NCI-H446 (cell line): ENCODE data around the gene ASB2.

Experiments used
- DNase-seq, 2 experiments: peaks; one replicate each; lab custom pipeline; 2025; lab: John Stamatoyannopoulos, UW

The ASB2 gene

DNA sequence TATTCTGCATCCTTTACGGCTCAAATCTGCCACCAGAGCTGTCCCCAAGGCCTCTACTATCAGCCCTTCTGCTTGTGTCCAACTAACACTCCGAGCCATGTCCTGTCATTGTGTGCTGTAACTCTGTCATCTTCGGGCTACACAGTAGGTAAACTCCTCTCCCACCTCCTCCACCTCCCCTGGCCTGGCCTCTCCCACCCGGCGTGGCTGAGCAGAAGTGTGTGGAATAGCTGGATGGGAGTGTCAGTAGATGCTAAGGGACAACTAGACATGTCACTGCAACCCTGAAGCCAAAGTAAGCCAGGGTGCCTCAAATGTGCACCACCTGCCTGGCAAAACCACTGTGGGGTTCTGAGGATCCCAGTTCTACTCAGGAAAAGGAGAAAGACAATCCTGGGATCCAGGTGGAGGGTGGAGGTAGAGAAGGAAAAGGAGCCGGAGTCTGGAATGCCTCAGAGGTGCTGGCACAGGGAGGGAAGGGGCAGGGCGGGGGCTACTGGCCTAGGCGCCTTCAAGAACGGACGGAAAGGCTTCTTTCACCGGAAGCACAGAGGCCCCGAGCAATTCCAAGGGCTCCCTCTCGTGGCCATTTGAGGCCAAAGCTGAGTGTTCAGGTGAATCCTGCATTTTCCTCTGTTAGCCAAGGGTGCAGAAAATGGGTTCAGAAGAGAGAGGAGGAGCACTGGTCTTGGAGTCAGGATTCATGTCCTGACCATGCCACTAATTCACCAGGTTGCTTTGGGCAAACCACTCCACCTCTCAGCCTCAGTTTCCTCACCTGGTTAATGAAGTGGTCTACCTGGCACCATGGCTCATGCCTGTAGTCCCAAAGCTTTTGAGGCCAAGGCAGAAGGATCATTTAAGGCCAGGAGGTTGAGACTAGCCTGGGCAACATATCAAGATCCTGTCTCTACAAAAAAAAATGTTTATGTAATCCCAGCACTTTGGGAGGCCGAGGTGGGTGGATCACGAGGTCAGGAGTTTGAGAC, 69.7 kb downstream of the ASB2 start:
- DNase-seq = peak; percentile 32 to 82

GRCh38 chr14:93905623-93906022, 70.7 kb downstream of the ASB2 start:
- no peak for DNase-seq

GRCh38 chr14:93903342-93904184, 72.8 kb downstream of the ASB2 start:
- peak in 1 of 2 experiments; percentile 43 for DNase-seq

DNA sequence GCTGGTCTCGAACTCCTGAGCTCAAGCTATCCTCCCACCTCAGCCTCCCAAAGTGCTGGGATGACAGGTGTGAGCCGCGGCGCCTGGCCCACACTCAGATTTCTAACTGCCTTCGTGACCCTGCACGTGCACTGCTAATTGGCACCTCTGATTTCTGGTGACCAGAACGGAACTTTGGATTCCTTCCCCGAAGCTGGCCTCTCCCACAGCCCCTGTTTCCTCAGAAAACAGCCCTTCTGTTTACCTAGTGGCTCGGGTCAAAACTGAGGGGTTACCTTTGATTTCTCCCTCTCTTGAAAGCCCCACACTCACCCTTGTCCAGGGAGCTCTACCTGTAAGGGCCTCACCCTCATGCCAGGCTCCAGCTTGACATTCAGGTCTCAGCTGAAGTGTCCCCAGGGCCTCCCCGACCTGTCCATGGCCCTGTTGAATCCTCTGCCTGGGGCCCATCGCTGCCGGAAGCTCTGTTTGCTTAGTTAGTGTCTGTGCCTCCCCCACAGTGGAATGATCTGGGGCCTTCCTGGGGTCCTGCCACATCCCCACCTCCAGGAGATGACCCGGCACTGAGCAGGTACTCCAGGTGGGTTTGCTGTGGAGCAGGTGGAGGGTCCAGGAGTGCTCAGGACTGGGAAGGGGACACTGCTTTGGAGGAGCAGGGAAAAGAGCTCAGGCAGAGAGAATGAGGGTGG, 73.6 kb downstream of the ASB2 start:
- no peak for DNase-seq

- DNase-seq = no peak
These were observed 74.6 kb downstream of the ASB2 start for GRCh38 chr14:93901813-93902212.

- no peak for DNase-seq
These were observed 77.6 kb downstream of the ASB2 start for GRCh38 chr14:93898731-93899130.

- DNase-seq = no peak
These were observed 78.2 kb downstream of the ASB2 start for GRCh38 chr14:93898081-93898611.

DNA sequence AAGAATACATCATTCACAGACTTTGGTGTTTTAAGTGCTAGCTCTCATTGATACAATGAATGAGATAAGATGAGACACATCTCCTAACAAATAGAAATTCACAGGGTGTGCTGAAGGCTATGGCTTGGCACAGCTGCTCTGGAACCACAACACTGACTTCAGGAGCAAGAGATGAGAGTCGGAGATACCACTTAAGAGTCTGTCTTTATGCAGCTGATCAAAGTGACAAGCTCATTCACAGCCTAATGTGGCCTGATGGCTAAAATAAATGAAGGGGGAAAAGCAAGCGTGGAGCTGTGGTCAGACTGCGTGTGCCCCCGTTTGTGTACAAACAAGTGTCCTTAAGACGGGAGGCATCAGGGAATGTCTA, 78.9 kb downstream of the ASB2 start:
- DNase-seq = no peak

DNA sequence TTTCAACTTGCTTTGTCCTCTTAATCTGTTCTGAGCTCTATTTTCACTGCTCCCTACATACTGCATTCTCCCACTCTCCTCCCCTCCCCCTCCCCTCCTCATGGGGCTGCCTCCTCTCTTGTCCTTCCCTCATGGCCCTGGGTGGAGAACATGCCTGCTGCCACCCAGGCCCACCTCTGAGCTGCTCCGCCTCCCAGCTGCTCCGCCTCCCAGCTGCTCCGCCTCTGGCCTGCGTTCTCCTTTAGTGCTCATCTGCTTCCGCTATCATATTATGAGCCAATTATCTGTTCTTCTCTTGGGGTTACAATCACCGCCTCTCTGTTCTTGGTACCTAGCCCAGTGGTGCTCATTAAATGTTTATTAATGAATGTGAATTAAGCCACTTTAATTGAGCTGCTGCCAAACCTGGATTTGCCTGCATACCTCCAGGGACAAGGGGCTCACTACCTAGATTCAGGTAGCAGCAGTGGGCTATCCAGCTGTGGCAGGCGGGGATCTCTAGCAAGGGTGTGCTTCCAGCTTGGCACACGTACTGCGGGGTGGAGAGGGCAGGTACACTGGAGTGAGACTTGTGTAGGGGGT, 81.3 kb downstream of the ASB2 start:
- no peak for DNase-seq

DNA sequence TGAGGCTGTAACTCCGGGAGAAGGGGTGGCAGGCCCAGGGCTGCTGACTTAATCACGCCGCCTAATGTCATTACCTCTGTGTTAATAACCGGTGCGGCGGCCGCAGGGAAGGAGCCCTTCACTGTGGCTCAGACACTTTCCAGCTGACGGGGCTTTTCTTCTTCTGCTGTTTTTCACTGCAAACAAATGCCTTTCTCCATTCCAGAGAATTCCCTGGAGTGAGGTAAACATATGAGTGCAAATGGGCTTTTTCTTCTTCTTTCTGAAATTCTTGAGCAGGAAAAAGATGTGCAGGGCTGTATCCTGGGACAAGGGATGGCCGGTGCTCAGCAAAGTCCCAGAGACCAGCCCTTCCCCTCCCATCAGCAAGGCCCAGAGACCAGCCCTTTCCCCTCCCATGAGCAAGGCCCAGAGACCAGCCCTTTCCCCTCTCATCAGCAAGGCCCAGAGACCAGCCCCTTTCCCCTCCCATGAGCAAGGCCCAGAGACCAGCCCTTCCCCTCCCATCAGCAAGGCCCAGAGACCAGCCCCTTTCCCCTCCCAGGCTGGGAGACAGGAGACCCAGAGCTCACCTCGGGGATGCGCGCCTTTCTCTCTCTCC, 82.6 kb downstream of the ASB2 start:
- no peak for DNase-seq

DNA sequence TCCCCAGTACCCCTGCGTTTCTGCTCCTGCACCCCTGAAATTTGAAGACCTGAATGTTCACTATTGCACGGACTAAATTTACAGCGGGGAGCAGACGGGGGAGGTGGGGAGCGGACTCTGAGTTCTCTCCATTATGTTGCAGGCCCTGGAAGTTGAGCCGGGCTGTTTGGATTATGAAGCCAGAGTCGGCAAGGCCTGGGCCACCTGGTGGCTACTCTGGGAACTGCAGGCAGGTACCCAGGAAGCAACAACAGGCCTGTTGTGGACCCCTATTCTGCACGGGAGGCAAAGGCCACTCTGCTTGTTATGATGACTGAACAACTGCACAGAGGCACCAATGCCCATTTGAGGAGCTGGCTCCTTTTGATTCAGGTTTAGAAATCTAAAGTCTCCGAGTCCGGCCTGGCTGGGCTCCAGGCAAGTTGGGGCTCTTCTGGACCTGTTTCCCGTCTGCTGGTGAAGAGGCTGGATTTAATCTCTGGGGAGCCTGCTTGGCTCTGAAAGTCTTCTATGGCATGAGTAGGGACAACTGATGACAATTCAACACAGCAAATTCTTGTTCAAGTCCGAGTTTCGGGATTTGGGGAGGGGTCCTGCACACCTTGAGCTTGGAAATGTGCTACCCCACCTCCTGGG, 83.3 kb downstream of the ASB2 start:
- peak; percentile 27 to 72 for DNase-seq

DNA sequence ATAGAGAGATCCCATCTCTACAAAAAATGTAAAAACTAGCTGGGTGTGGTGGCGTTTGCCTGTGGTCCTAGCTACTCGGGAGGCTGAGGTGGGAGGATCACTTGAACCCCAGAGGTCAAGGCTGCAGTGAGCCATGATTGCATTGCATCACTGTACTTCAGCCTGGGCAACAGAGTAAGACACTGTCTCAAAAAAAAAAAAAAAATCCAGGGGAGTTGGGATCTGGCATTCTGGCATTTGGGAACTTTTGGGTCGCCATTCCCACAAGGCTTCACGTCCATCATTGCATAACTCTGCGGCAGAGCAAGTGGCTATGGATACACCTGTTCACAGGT, 83.9 kb downstream of the ASB2 start:
- DNase-seq = no peak

DNA sequence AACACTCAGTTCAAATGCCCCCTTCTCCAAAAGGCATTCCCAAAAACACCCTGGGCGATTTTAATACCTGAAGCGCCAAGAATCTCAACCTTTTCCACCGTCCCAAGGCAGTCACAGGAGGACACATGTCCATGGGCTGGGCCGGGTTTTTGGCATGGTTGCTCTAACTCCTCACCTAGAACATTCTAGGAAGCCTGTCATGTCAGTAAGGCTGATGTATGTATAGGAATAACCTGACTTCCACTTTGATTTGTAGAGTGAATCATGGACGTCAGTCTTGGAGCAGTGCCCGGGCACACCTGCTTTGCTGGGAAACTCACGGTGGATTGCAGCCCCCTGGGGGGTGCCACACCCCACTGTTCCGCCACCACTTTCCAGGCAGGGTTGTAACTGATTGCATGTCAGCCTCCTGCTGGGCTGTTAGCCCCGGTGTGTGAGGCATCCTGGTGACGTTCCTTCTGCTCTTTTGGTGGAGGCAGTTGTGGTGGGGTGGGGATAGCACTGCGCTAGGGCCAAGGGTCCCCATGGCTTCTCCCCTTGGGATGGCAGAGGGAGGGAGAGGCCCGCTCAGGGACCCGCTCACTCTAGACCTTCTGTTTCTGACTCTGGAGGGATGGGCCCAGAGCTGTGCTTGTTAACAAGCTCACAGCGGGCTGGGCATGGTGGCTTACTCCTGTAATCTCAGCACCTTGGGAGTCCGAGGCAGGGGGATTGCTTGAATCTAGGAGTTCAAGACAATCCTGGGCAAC, 84.4 kb downstream of the ASB2 start:
- no peak for DNase-seq

DNA sequence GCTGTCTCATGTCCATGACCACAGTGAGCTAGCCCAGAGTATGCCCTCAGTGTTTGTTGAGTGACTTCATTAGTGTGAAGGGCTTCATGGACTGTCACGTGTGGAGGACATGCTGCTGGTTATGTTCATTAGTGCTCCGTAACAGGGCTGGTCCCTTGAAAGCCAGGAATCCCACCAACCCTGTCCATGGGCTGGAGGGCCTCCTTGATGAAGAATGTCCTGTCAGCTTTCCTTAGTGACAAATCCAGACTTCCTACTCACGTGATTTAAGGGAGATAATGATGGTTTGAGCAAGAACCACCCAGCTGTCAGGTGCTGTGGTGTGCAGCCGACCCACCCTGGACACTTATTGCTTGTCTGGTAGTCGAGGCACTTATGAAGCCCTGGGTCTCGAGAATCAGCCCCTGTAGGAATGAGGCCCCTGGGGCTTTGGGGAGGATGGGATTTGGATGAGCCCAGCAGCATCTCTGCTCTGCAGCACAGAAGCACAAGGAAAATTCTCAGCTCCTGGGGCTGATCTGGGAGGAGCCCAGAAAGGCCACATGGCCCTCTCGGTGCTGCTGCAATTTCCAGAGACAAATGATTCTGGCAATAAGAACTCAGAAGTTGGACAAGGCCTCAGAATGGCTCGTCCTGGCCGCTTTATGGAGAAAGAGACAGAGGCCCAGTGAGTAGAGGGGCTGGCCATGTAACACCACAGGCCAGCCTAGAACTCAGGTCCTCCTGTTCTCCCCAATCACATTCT, 86.5 kb downstream of the ASB2 start:
- no peak for DNase-seq

DNA sequence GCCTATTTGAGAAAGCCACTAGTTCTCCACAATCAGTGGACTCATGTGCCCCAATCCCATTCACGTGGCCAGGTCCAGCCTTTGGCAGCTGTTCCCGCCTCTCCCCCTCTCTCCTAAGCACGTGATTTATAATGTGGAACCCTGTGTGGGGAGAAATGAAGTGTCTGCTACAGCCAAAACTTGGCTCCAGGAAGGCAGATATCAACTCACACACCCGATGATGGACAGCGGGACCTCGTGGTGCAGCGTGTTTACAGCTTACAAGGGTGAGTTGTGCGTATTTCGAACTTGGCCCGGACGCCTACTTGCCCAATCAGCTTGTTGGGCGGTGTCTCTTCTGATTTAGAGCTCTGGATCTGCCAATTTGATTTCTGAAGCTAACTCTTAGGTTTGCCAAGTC, 87.4 kb downstream of the ASB2 start:
- no peak for DNase-seq

GRCh38 chr14:93884950-93885349, 91.4 kb downstream of the ASB2 start:
- no peak for DNase-seq
